ENCODE measurements around the gene PBX1. TPM values are rescaled to one million over a fixed set of nuclear protein-coding genes. Genes with fewer than 3 reads are reported as not detected.

Gene PBX1
- polyA plus RNA-seq, 5 donors, result 88.6 to 130 (median 119) TPM

DNA sequence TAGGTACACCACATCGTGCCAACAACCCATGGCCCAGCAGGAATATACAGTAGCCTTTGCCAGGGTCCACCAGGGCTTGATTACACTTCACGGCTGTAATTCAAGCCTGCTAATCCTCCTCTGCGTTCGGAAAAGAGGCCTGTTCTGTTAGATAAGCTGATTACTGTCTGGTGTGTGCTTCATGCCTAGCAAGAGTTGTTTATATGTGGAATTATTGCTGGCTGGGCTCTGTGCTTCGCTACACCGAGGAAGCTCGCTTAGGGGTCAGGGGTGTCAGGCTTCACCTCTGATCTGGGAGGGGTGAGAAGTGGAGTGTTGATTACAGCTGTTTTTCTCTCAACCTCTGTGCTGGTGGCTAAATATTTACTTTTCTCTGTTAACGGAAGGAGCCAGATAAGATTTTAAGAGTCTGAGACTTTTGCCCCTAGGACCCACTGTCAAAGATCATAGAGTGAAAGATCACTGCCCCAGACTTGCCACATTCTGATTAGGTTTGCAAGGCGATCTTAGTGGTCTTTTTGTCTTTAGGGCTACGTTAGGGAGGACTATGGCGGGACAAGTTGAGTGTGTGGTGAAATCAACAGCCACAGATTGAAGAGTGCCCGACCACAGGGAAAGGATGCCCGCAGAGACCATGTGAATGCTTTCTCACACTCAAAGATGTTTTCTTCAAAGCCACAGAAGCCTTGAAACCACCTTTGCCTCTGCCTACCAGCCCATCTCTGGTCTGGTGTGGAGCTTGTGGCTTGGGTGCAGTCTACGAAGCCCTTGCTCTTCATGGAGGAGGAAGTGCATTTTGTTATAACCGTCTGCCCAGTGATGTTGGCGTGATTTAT lies 216.1 kb downstream of the PBX1 start:
- DNase-seq, result no peak

DNA sequence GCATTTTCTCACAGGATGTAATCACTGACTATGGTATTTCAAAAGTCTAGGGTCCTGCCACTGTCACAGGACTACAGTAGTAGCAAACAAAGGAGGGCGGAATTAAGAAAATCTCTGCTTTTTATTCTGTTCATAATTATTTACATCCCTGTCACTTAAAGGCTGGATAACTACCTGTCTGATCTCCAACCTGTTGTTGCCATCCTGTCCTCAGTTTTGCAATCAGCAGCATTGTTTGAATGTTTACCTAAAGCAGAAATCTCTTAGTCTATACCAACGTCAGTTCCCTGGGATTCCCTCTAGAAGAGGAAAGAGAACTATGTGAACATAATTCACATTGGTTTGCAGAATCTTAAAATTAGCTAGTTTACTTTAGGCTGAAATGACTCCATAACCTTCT lies 218.5 kb downstream of the PBX1 start:
- no peak for DNase-seq

DNA sequence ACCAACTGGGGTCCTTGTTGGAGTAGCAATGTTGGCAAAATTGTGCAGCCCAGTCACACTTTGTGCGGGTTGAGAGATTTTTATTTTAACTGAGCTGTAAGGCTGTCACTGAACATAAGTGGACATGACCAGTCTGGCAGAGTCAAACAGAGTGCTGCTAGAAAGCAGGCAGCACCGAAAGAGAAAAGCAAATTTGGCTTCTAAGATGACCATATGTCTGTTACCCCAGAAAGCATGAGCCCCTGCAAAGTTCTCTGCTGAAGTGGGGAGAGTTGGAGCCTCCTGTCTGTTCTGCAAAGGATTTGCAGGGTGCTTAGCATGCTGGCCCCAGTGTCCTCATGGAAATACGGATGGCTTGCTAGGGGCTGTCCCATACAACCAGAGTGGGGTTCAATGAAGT lies 220.4 kb downstream of the PBX1 start:
- DNase-seq, result no peak

DNA sequence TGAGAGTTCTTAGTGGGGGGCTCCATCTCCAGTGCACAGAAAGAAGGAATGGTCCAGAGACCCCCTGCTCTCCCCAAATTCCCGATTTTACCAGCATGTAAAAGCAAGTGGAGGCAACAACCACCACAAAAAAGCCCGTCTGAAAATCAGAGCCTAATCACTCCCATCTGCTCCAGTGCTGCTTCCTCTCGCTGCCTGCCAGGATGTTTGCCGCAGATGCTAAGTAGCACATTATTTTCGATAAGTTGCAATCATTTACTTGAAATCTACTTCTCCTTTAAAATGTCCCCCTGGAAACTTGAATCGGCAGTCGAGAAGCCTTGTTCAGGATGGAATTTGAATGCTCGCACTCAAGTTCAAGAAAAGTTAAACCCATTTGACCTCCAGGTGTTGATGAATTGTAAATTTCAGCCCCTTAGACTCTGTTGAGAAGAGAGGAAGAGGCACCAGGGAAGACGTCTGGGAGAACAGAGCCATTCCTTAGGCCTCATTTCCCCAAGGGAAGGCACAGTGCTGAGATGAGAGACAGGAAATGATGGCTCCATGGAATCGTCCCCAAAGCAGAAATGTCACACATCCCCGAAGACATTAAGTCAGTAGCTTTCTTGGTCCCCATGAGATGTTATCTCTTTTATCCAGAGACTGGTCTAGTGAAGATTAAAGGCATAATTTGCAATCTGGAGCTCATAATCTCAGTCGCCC lies 221.3 kb downstream of the PBX1 start:
- DNase-seq, result no peak

DNA sequence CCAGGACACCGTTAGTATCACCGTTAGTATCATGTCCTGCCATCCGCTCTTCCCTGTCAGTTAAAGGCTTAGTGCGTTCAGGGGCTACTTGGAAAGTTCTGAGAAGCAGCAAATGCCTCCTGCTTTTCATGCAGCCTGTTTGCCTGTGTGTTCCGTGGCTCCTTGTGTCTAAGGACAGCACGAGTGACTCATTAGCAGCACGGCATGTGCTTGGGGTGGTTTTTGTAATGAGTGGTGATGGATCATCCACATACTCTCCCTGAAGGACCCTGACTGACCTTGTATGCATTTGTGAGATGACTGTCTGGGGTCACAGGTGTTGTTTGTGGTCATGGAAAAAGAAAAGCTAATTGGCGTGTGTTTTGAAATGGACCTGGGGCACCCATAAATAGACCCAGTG lies 221.9 kb downstream of the PBX1 start:
- no peak for DNase-seq

DNA sequence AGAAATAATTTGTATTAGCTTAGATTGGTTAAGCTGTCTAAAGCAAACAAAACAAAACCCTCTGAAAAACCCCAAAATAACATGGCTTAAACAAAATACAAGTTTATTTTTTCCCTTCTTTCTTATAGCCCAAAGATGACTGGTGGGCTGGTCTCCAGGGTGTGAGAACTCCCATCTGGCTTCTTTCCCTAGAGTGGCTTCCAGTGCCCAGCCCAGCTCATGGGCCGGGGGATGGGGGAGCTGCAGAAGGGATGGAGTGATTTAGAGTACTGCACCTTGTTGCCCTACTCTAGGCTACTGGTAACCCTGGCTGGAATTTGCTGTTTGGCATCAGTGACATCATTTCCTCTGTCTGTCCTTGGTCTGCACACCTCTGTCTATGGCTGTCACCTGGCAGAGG lies 223.0 kb downstream of the PBX1 start:
- no peak for DNase-seq

DNA sequence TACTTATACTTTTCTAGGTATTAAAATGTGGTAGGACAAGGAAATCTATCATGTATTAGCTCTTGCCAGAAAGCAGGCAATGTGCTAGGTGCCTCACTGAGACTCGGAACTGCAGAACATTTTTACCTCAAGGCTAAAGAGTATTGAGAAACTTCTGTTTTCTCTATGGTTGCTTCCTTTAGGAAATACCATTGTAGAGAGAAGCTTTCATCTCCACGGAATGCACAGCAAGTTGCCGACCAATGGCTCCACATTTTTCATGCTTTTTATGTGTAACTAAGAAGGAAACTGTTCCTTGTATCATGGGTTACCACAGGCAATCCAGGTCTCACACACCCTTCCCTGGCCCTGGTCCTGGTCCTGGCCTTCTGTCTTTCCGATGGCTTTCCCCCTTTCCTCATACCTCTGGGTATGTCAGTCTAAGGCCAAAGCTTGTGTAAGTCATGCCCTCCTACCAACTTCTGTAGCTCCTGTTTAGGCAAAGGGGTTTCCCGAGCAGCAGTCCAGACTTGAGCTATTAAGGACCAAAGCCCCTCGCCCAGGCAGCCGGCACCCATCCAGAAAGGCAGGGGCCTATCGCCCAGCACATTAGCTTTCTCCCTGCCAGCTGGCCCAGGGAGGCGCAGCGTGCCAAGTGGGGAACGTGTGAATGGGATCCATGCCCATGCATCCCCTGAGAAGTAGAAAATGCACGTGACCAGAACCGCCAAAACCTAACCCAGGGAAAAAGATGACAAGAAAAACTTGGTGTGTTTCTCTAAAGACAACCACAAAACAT lies 225.0 kb downstream of the PBX1 start:
- no peak for DNase-seq

DNA sequence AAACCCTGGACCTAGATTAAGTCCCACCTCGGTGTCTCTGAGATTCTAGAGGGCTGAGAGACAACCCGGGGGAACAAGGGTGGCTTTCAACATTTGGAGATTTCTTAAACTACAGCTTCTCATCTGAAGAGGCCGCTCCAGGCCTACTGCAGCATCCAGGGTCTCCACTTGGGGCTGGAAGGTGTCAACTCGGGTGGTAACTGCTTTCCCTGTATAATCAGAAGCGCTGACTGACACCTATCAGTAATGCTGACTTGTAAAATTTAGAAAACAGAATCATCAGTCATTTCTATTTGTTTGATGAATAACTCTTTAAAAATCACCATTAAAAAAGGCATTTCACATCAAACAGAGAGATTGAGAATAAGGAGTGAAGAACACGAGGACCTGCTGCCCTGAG lies 226.0 kb downstream of the PBX1 start:
- DNase-seq, result no peak

DNA sequence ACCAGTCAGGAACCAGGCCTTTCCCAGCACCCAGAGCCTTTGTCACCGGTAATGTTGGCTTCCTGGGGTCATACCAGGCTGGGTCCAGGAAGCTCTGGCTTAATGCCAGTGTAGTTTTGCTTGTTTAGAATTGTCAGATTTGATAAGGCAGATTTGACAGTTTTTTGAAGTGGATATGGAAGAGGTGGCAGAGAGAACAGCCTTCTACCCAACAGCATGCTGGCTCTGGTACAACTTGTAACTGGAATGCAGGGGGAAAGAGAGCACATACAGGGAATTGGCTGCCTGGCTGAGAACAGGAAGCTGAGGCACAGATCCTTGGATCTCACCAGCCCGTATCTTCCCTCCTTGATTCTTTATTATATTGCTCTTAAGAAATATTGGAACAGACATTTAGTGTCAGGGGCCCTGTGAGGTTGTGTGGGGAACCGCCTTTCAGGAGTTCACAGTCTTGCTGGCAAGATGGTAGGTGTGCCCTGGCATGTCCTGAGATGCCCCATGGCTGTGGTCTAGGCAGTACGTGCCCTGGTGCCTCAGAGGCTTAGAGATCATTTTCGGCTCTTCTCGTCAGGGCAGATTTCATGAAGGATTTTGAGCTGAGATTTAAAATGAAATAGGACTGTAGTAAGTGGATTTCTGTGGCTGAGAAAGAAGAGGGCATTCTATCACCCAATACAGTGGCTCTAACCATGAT lies 227.0 kb downstream of the PBX1 start:
- no peak for DNase-seq

DNA sequence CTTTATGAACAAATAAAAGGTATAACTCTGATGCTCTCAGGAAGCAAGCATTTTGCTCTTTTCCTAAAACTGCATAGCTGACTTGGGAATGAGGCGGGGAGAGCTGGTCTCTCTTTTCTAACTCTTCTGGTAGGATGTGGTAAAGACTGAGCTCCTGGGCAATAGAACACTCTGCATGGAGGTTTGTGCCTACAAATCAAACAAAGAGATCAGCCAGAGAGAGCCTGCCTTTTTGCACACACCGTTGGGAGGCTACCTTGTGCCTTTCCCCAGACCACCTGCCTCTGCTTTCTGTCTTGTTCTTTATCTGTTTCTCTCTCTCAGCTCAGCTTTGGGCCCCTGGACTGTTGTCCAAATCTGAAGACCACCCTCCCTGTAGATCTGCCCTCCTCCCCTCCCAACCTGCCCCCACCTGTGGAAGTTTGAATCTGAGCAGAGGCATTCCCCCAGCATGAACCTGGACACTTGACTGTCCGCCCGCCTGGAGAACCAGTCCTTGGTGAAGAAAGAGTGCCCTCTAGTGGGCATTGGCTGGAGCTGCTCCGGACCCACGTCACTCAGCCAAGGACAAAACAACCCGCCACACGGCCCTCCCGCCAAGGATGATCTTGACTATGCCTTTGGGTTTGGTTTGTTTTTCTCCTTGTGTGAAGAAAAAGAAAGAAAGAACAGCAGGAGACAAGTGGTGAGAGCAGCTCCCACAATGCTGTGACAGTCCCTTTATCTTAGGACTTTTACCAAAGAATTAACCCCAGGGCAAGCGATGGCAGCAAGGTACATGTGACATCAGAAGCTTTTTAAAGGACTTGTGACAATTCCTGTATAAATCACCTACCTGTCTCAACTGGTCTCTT lies 228.2 kb downstream of the PBX1 start:
- DNase-seq, result peak; percentile 65 to 77

DNA sequence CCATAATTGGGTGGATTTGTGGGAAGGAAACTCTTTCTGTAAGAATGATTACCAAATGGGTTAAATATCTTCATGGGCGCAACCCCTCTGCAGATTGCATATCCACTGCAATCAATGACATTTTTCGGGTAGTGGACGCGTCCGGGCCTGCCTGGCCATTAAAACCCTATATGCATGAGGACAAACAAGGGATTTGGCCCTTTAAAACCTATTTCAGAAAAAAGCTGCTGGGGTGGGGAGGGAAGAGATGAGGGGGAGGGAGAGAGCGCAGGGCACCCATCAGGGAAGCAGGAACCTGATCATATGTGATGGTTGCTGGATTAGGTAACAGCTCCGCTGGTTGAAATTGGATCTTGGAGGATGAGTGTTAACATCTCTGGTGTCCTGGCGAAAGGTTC lies 228.8 kb downstream of the PBX1 start:
- no peak for DNase-seq

DNA sequence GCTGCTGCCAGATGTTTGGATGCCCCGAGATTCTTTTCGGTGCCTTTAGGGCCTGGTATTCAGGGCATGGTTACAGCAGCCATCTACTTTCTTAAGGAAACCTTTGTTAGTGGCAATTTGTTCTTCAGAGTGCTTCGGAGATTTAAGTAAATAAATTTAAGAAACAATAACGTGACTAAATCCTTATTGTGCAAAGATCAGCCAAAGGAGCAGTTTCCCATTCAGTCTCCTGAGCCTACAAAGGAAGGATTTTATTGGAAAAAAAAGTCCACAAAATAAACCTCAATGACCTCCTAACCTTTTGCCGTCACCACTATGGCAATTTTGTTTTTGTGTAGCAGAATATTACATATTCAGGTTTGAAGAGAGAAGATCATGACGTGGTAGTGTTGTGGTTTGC lies 231.1 kb downstream of the PBX1 start:
- DNase-seq, result no peak

DNA sequence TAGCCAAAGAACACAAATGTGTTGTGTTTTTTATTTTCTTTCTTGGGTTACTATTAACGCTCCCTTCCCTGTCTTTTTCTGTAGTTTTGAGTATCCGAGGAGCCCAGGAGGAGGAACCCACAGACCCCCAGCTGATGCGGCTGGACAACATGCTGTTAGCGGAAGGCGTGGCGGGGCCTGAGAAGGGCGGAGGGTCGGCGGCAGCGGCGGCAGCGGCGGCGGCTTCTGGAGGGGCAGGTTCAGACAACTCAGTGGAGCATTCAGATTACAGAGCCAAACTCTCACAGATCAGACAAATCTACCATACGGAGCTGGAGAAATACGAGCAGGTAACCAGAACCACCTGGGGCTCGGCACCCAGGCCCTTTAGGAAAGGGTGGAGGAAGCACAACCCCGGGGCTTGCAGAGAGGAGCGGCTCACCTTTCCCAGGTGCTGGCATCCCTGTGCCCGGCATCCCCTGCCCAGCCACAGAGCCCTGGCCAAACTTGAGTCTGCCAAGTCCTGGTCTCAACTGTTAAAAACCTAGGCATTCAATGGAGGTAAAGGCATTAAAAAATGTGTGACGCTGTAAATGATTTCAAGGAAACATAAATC lies 233.5 kb downstream of the PBX1 start:
- no peak for DNase-seq

DNA sequence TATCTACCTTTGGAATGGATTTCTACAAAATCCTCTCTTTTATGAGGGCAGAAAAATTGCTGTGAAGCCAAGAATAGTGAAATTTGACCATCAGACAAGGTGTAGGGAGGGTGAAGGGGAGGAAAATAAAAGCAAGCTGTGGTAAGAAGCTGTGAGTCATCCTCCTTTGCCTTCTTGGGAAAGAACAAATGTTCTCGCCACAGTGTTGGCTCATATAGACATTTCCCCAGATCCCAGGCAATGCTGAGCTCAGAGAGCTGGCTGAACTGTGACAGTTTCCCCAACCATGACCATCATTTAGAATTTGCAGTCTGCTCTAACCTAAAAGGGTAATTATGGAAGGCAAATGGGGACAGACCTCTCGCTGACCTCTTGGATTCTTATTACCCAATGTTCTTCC lies 235.4 kb downstream of the PBX1 start:
- no peak for DNase-seq

DNA sequence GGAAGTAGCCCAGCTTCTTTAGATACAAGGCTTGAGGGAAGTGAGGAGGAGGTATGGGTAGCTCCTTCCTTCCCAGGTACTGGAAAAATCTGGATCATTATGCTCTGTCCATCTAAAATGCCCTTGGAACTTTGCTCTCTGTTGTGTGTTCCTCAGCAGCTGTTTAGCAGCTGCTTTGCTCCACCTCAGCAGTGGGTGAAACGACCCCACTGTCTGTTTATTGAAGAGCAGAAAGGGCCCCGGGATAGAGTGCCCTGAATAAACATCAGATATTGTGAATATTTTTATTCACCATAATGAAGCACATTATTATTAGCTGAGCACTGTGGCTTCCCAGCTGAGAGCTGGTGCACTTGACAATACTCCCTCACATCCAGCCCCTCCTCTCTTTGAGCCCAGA lies 237.9 kb downstream of the PBX1 start:
- no peak for DNase-seq

DNA sequence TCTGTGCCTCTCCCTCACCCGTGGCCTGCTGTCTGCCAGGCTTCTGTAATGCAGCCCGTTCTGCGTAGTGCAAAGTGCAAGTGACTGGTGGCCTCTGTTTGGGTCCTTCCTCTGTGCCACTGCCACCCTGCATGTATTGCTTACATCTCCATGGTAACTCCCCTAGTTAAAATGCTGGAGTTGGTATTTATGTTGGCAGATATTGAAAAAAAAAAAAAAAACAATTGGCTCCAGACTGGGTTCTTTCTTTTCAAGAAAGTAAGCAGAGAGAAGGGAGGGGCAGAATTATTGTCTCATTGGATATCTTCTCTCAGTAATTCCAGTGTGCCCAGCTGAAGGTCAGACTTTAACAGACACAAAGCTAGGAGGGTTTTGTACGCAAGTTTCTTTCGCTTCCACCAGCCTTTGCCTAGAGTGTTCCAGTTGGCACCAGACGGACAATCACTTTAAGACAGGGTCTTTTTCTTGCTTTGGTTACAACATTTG lies 242.3 kb downstream of the PBX1 start:
- no peak for DNase-seq

DNA sequence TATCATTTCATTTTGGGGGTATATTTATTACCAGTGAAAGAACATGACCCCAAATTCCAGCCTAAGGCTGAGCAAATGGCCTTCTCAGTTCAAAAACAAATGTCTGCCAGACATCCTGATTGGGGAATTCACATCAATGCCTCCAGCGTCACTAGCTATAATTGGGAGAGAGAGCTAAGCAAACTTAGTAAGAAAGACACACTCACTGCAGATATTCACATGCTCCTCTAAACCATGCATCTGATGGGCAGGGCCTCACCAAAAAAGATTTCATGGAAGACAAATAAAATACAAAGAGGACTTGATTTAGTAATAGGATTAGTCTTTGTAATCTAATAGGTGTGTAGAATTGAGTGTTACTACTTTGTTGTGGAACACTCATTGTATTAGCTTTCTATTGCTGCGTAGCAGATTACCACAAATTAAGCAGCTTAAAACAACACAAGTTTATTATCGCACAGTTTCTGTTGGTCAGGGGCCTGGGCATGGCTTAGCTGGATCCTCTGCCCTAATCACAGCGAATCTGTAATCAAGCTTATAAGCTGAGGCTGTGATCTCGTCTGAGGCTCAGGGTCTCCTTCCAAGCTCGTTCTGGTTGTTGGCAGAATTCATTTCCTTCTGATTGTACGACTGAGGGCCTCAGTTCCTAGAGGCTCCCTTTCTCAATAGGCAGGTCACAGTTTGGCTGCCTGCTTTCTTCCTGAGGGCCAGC lies 243.0 kb downstream of the PBX1 start:
- no peak for DNase-seq

DNA sequence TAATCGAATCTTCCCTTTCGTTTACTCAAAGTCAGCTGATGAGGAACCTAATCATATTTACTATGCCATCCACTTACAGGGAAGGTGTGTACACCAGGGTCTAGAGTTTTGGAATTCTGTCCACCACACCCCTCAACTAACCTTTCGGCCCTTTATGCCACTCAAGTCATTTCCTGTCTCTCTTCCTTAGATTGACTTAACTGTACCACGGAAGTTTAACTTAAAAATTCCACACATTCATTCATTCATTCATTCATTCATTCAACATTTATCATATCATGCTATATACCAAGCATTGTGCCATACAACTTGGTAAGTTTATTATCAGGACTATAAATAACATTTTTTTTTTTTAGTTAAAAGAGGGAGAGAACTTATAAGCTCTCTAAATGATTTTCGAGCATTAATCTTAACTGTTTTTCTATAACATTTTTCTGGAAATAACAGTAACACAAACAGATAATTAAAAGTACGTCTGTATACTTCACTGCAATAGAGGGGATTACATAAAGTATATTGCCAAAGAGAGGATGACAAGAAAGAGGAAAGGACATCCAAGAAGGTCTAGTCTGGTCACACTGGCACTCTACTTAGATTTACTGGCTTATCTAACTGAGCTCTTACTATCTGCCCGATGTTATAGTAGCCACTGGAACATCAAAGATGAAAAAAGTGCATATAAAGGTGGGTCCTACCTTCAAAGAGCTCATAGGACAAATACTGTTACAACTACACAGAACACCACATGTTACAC lies 243.7 kb downstream of the PBX1 start:
- DNase-seq, result no peak

DNA sequence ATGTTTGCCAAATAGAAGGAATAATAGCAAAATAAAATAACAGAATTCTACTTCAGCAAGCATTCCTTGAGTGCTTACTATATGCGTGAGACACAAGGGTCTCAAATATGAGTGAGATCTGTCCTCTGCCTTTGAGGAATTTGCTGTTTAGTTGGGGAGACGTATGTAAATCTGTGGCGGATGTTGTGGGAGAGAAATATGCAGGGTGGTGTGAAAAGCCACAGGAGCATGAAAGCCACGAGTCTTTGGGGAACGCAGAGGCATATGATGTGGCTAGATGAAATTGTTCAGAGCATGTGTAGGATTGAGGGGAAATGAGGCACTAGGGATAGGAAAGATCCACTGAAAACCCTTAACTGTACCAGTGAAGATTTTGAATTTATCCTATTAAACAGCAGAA lies 244.4 kb downstream of the PBX1 start:
- DNase-seq, result no peak
